ENCODE results near the gene ANKRD53.

ANKRD53 gene

GRCh38 chr2:70957798-70958197 lies 20.6 kb upstream of the ANKRD53 start:
- TF ChIP-seq, protein P1, sequence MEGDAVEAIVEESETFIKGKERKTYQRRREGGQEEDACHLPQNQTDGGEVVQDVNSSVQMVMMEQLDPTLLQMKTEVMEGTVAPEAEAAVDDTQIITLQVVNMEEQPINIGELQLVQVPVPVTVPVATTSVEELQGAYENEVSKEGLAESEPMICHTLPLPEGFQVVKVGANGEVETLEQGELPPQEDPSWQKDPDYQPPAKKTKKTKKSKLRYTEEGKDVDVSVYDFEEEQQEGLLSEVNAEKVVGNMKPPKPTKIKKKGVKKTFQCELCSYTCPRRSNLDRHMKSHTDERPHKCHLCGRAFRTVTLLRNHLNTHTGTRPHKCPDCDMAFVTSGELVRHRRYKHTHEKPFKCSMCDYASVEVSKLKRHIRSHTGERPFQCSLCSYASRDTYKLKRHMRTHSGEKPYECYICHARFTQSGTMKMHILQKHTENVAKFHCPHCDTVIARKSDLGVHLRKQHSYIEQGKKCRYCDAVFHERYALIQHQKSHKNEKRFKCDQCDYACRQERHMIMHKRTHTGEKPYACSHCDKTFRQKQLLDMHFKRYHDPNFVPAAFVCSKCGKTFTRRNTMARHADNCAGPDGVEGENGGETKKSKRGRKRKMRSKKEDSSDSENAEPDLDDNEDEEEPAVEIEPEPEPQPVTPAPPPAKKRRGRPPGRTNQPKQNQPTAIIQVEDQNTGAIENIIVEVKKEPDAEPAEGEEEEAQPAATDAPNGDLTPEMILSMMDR (conservative IDR thresholded peaks at IDR 0.05; ENCODE audit: low read depth, low read length), result no peak
- DNase-seq (ENCODE audit: low read depth), result no peak
- H3K4me3 ChIP-seq (ENCODE audit: low read length), result no peak overlapping the region

DNA sequence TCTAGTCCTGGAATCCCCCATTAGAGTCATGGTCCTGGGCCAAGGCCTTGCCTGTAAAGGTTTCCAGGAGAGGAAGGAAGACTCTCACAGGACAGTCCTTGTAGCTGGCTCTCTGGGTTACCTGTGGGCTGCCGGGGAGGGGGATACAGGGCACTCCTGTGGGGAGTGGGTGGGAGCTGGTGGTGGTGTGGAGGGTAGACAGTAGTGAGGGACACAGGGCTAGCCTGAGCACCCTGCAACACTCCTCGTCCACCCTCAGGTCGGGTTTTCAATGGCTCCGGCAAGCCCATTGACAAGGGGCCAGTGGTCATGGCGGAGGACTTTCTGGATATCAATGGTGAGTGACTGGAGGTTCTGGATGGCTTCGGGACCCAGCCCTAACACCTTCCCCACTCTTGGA lies 19.7 kb upstream of the ANKRD53 start:
- no peak for DNase-seq (ENCODE audit: low read depth)
- TF ChIP-seq, protein P1 (conservative IDR thresholded peaks at IDR 0.05; ENCODE audit: low read depth, low read length), result no peak
- H3K4me3 ChIP-seq (ENCODE audit: low read length), result no peak overlapping the region

DNA sequence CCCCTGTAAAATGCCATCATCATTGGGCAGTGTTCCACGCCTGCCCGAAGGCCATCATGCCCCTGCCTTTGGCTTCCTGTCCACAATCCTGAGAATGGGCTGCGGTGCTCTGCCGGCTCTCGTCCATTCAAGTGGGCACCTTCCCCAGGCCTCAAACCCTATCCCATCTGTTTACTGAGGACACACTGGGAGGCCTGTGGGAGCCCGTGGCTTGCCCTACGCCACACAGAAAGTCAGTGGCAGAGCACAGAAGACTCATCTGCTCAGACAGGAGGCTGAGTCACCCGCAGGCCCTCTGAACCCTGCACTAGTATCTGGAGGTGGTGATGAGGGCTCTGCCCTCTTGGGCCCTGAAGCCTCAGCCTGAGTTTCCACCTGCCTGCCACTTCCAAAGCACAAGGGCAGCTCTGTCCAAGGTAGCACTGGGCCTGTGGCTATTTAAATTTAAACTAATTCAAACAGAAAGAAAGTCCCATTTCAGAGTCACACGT lies 19.1 kb upstream of the ANKRD53 start:
- H3K4me3 ChIP-seq (ENCODE audit: low read length), result no peak overlapping the region
- DNase-seq (ENCODE audit: low read depth), result no peak
- TF ChIP-seq, protein P1 (conservative IDR thresholded peaks at IDR 0.05; ENCODE audit: low read depth, low read length), result no peak

GRCh38 chr2:70959851-70960832 lies 18.3 kb upstream of the ANKRD53 start:
- no peak overlapping the region for H3K4me3 ChIP-seq (ENCODE audit: low read length)
- TF ChIP-seq, protein P1 (conservative IDR thresholded peaks at IDR 0.05; ENCODE audit: low read depth, low read length), result peak; percentile 34
- DNase-seq (ENCODE audit: low read depth), result no peak

- TF ChIP-seq, protein P1 (conservative IDR thresholded peaks at IDR 0.05; ENCODE audit: low read depth, low read length), result no peak
- no peak for DNase-seq (ENCODE audit: low read depth)
- H3K4me3 ChIP-seq (ENCODE audit: low read length), result no peak overlapping the region
These were observed 17.4 kb upstream of the ANKRD53 start for GRCh38 chr2:70960833-70961647.

DNA sequence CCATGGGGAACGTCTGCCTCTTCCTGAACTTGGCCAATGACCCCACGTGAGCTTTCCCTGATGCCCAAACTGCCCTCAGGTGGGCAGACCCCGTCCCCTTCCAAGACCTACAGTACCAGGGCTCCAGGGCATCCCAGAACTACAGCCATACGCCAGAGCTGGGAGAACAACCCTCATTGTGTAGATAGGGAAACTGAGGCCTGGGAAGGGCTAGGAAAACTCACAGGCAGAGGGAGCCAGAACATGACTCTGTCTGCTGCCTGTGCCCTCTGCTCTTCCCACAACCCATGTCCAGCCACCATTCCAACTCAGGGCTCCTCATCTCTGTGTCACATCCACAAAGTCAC lies 16.8 kb upstream of the ANKRD53 start:
- H3K4me3 ChIP-seq (ENCODE audit: low read length), result no peak overlapping the region
- TF ChIP-seq, protein P1 (conservative IDR thresholded peaks at IDR 0.05; ENCODE audit: low read depth, low read length), result no peak
- no peak for DNase-seq (ENCODE audit: low read depth)

Data from retinal pigment epithelial cell (primary cell).